BE2C (cell line): ENCODE results near the gene RNASE4. TPM values are rescaled to one million over a fixed set of nuclear protein-coding genes. Genes with fewer than 3 reads are reported as not detected.
A peak's percentile ranks its signal among the peaks of the same experiment; 100 is the strongest.
"Not testable (repeated sequence)": the region's sequence is repeated elsewhere in the genome, so short reads cannot be mapped to it uniquely, and the experiment has no call there.

ENCODE experiments used
- DNase-seq: peaks from one replicate; pipeline ENCODE4 v3.0.0-alpha.2; 2020
- H3K27me3 ChIP-seq: fragments of 250-450 bp; sonication (Bioruptor Pico); 2 replicates; pipeline ENCODE4 v1.5.1; 2020; ENCODE audit warnings: mild to moderate bottlenecking
- H3K36me3 ChIP-seq: fragments of 250-450 bp; sonication (Bioruptor Pico); 2 replicates; pipeline ENCODE4 v1.5.1; 2020; ENCODE audit warnings: mild to moderate bottlenecking
- H3K4me1 ChIP-seq: fragments of 250-450 bp; sonication (Bioruptor Pico); 2 replicates; pipeline ENCODE4 v1.5.1; 2020
- H3K4me3 ChIP-seq: 2 replicates; pipeline ENCODE4 v1.5.1; 2011; ENCODE audit warnings: low read depth, low read length
- H3K9me3 ChIP-seq: fragments of 250-450 bp; sonication (Bioruptor Pico); 2 replicates; pipeline ENCODE4 v1.5.1; 2020
- polyA plus RNA-seq: library from polyadenylated mRNA; unstranded; fragments of >200 nt; gene quantifications from one replicate; pipeline ENCODE4 v1.2.1, GENCODE V29; 2012; ENCODE audit warnings: low read depth, missing spikeins; ENCODE audit not compliant: insufficient read length, insufficient read depth
- TF ChIP-seq, protein P1 (sequence below): IDR thresholded peaks from 2 replicates; pipeline ENCODE4 v1.5.1; 2012; ENCODE audit warnings: mild to moderate bottlenecking, low read depth, low read length

The RNASE4 gene, protein sequence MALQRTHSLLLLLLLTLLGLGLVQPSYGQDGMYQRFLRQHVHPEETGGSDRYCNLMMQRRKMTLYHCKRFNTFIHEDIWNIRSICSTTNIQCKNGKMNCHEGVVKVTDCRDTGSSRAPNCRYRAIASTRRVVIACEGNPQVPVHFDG
- not detected for polyA plus RNA-seq

DNA sequence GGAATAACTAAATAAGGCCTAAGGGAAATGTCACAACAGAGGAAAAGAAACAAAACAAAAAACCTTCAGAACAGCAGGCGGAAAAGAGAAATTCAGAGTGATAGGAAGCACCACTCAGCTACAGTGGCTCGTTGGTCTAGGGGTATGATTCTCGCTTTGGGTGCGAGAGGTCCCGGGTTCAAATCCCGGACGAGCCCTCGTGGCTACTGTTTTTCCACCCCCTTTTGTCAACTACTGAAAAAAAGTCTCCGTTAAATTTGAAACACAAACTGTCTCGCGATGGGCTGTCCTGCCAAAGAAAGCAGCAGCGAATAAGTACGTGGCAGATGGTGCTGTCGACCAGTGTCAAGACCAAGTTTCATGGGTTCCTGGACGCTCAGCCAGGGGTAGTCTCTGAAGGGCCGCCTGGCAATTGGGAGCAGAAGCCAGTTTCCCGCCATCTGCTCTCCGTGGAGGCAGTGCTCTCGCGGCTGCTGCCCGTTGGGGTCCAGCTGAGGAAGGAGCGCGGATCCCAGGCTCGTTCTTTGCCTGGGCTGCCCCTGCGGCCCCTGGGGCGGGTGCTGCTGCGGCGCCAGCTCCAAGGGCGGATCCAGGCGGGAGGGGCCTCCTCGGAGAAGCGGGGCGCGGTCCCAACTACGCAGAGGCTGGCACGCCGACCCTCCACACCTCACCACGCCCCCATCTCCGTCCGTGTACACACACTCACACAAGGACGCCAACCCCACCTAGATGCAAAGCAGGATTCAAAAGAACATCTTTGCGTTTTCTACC is at the start of gene RNASE4:
Gene RNASE4, plus strand, starts transcription at position 670 of the 771 bp plus-strand sequence. CDS start 14,812 bp downstream, outside the sequence.
- DNase-seq, result peak; percentile 85

DNA sequence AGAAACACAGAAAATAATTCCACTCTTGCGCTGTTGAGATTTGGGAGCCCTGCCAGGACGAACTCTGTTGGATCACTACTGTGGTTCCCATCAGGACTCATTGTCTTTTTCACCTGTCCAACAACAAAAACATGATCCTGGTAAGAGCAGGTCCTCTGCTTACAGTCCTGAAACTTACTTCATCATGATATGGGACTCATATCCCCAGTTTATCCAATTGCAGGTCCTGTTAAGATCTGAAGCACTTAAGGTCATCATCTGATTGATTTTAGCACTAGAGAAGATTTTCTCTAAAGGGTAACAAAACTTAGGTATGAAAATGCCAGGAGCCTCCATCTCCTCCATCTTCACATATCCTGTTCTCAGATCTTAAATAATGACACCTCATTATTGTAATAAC is 42.8 kb upstream of the RNASE4 start, which contains the start of gene OR6S1:
Gene OR6S1, minus strand, starts transcription at position 101 of the 400 bp plus-strand sequence. Its CDS starts 0 bp downstream, at position 101.
- TF ChIP-seq, protein P1, sequence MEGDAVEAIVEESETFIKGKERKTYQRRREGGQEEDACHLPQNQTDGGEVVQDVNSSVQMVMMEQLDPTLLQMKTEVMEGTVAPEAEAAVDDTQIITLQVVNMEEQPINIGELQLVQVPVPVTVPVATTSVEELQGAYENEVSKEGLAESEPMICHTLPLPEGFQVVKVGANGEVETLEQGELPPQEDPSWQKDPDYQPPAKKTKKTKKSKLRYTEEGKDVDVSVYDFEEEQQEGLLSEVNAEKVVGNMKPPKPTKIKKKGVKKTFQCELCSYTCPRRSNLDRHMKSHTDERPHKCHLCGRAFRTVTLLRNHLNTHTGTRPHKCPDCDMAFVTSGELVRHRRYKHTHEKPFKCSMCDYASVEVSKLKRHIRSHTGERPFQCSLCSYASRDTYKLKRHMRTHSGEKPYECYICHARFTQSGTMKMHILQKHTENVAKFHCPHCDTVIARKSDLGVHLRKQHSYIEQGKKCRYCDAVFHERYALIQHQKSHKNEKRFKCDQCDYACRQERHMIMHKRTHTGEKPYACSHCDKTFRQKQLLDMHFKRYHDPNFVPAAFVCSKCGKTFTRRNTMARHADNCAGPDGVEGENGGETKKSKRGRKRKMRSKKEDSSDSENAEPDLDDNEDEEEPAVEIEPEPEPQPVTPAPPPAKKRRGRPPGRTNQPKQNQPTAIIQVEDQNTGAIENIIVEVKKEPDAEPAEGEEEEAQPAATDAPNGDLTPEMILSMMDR, result no peak
- Histone ChIP-seq H3K9me3 (no peaks in the 10 kb centered on the region), H3K4me1 (no peaks in the 10 kb centered on the region), H3K4me3 (no peak within 1 kb of the TSS), H3K36me3 (no peaks in the 10 kb centered on the region), H3K27me3 (peaks cover 15% of the 10 kb centered on the region)
- no peak for DNase-seq

More for the DNA sequence above, at the start of gene RNASE4:
- Histone ChIP-seq H3K27me3 (no peaks in the 10 kb centered on the region), H3K9me3 (no peaks in the 10 kb centered on the region), H3K4me1 (no peaks in the 10 kb centered on the region), H3K36me3 (no peaks in the 10 kb centered on the region), H3K4me3 (peak within 1 kb of the TSS; percentile 94)
- TF ChIP-seq, protein P1, result no peak

DNA sequence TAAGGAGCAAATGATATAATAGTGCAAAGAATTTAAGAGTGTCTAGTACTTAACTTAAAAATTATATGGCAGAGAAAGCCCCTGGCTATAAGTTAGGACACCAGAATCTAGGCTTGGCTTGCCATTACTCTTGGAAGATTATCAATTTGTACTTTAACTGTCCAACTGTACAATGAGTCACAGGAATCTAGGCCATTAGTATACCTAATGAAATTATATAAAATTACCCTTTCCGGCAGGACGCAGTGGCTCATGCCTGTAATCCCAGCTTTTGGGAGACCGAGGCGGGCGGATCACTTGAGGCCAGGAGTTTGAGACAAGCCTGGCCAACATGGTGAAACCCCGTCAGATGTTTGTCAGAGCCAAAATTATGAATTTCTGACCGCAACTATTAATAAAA is 42.2 kb upstream of the RNASE4 start:
- TF ChIP-seq, protein P1, result no peak
- Histone ChIP-seq H3K9me3 (no peaks in the 10 kb centered on the region), H3K4me1 (no peaks in the 10 kb centered on the region), H3K27me3 (peaks cover 12% of the 10 kb centered on the region), H3K4me3 (no peak overlapping the region), H3K36me3 (no peaks in the 10 kb centered on the region)
- DNase-seq, result peak; percentile 49

DNA sequence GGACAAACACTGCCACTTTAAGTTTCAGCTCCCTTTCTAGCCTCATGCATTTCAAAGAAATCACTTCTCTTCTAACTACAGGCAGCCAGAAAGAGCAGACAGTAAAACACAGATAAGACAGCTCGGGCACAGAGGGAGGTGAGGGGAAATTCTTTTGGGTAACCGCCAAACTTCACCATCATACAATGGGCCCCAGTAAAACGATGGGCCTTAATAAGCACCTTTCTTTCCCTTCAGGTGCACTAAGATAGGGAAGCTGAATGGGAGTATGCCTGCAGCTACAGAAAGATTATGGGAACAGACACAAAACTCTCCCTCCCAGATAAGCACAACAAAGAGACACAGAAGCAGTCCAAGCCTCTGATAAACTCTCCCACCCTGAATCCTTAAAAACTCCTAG is 41.6 kb upstream of the RNASE4 start:
- not testable (repeated sequence) for H3K36me3 ChIP-seq, H3K9me3 ChIP-seq, DNase-seq, H3K4me3 ChIP-seq, H3K4me1 ChIP-seq
- peaks cover 12% of the 10 kb centered on the region for H3K27me3 ChIP-seq

DNA sequence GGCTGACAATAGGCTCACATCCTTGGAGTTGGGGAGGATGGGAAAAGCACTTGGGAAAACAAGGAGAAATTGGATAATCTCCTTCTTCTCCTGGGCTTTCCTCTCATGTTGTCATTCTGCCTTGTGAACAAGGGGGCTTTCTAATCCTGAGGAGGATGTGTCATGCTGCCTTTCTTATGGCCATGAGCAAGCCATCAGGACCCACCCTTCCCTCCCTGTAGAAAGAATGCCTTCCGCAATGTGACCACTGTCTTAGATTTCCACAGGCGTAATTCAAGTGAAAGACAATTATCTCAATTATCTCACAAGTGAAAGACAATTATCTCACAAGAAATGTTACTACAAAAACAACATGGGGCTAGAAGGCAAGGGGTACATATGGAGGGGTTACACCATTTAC is 39.8 kb upstream of the RNASE4 start:
- Histone ChIP-seq H3K36me3 (no peaks in the 10 kb centered on the region), H3K4me1 (no peaks in the 10 kb centered on the region), H3K27me3 (peaks cover 17% of the 10 kb centered on the region), H3K9me3 (no peaks in the 10 kb centered on the region), H3K4me3 (no peak overlapping the region)
- TF ChIP-seq, protein P1, result no peak
- DNase-seq, result no peak

DNA sequence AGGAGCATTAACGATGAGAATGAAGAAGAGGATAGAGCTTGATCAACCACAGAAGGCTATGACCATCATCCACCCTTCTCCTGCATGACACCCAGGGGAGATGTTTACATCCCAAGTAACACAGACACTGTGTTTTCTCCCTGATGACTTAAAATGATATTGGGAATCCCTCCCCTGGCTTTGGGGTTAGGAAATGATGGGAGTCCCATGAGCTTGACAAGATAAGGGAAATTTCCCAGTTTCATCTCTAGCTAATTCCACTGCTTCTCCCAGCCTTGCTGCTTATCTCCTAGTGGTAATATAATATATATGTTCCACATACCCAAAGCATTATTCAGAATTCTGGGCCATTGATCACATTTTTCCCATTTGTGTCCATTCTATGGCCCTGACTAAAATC is 38.9 kb upstream of the RNASE4 start:
- Histone ChIP-seq H3K4me3 (no peak overlapping the region), H3K27me3 (peaks cover 22% of the 10 kb centered on the region)
- no peak for DNase-seq

More for the DNA sequence above, 38.9 kb upstream of the RNASE4 start:
- Histone ChIP-seq H3K9me3 (no peaks in the 10 kb centered on the region), H3K36me3 (no peaks in the 10 kb centered on the region), H3K4me1 (no peaks in the 10 kb centered on the region)
- TF ChIP-seq, protein P1, result no peak
